GM23338 (cell line): ENCODE measurements around the gene APCDD1L. TPM values are rescaled to one million over a fixed set of nuclear protein-coding genes. Genes with fewer than 3 reads are reported as not detected.

Experiments
- ATAC-seq: fragments of 200-7000 bp; cut with Tn5 transposase; 3 replicates; pipeline ENCODE4 v1.9.1; 2020
- DNase-seq: peaks from one replicate; pipeline ENCODE4 v3.0.0-alpha.2; 2015; ENCODE audit warnings: low spot score
- H2AFZ ChIP-seq: fragments of 200-600 bp; sonication (generic); 2 replicates; pipeline ENCODE4 v1.8.0; 2016; ENCODE audit warnings: antibody characterized with exemption, mild to moderate bottlenecking, moderate library complexity
- H3F3A ChIP-seq: fragments of 200-600 bp; sonication (generic); replicated peaks from 2 replicates; pipeline ENCODE4 v1.8.0; 2017; ENCODE audit warnings: antibody characterized with exemption, mixed run types, low read depth
- H3K27ac ChIP-seq: fragments of 200-600 bp; sonication (generic); 2 replicates; pipeline ENCODE4 v1.6.1; 2016; ENCODE audit warnings: low read depth
- H3K27me3 ChIP-seq: fragments of 200-600 bp; sonication (generic); 2 replicates; pipeline ENCODE4 v1.8.0; 2016; ENCODE audit warnings: mild to moderate bottlenecking, mixed run types, moderate library complexity; ENCODE audit not compliant: insufficient read depth
- H3K36me3 ChIP-seq: fragments of 200-600 bp; sonication (generic); 2 replicates; pipeline ENCODE4 v1.8.0; 2016; ENCODE audit warnings: mild to moderate bottlenecking; ENCODE audit not compliant: insufficient read depth
- H3K4me1 ChIP-seq: fragments of 200-600 bp; sonication (generic); 2 replicates; pipeline ENCODE4 v1.8.0; 2016; ENCODE audit warnings: mild to moderate bottlenecking, moderate library complexity; ENCODE audit not compliant: insufficient read depth
- H3K4me2 ChIP-seq: fragments of 200-600 bp; sonication (generic); 2 replicates; pipeline ENCODE4 v1.7.1; 2017; ENCODE audit warnings: mixed run types
- H3K4me3 ChIP-seq: fragments of 200-600 bp; sonication (generic); 2 replicates; pipeline ENCODE4 v1.6.1; 2016; ENCODE audit warnings: mixed run types
- H3K79me2 ChIP-seq: fragments of 200-600 bp; sonication (generic); replicated peaks from 2 replicates; pipeline ENCODE4 v1.8.0; 2017; ENCODE audit warnings: mild to moderate bottlenecking; ENCODE audit not compliant: insufficient read depth
- H3K9me2 ChIP-seq: fragments of 200-600 bp; sonication (generic); 2 replicates; pipeline ENCODE4 v1.8.0; 2017; ENCODE audit not compliant: insufficient read depth
- H4K20me1 ChIP-seq: fragments of 200-600 bp; sonication (generic); replicated peaks from 2 replicates; pipeline ENCODE4 v1.8.0; 2017; ENCODE audit warnings: mild to moderate bottlenecking; ENCODE audit not compliant: insufficient read depth
- H3K27ac Mint-ChIP-seq: 2 replicates; pipeline ENCODE4 v1.8.0; 2020; ENCODE audit warnings: inconsistent platforms, mild to moderate bottlenecking, moderate library complexity, mixed read lengths
- H3K27me3 Mint-ChIP-seq: 3 replicates; pipeline ENCODE4 v1.8.0; 2022; ENCODE audit warnings: low read depth, mild to moderate bottlenecking, moderate library complexity, mixed read lengths, inconsistent platforms; ENCODE audit not compliant: insufficient read depth, poor library complexity
- H3K36me3 Mint-ChIP-seq: 3 replicates; pipeline ENCODE4 v1.8.0; 2021; ENCODE audit warnings: low read depth, mild to moderate bottlenecking, inconsistent platforms, moderate library complexity, mixed read lengths
- H3K4me1 Mint-ChIP-seq: 3 replicates; pipeline ENCODE4 v1.8.0; 2020; ENCODE audit warnings: mild to moderate bottlenecking, inconsistent platforms, mixed read lengths
- H3K4me3 Mint-ChIP-seq: 3 replicates; pipeline ENCODE4 v1.8.0; 2021; ENCODE audit warnings: moderate library complexity, mild to moderate bottlenecking, inconsistent platforms, mixed read lengths
- H3K9me3 Mint-ChIP-seq: 3 replicates; pipeline ENCODE4 v1.8.0; 2020; ENCODE audit warnings: moderate library complexity, mild to moderate bottlenecking, inconsistent platforms, mixed read lengths
- CREB1 ChIP-seq: fragments of 250-450 bp; sonication (Bioruptor Pico); IDR thresholded peaks from 2 replicates; pipeline ENCODE4 v1.5.0; 2020; ENCODE audit warnings: low read depth, mild to moderate bottlenecking, moderate library complexity
- CTCF ChIP-seq, 2 experiments: fragments of 200-600 bp in 1 of 2; sonication (generic) in 1 of 2; conservative IDR thresholded peaks; 2 replicates each; pipeline versions ENCODE4 v1.5.1 to v1.6.1; 2016 to 2017; ENCODE audit warnings: antibody characterized with exemption in 2 of 2, low read depth in 2 of 2, mild to moderate bottlenecking in 2 of 2, moderate library complexity in 1 of 2
- ETS1 ChIP-seq: IDR thresholded peaks from 2 replicates; pipeline ENCODE4 v1.6.1; 2016; ENCODE audit warnings: antibody characterized with exemption
- EZH2 ChIP-seq: fragments of 200-600 bp; sonication (generic); IDR thresholded peaks from one replicate; pipeline ENCODE4 v1.8.0; 2017; ENCODE audit warnings: antibody characterized with exemption, mild to moderate bottlenecking, low read depth; ENCODE audit not compliant: unreplicated experiment
- EZH2phosphoT487 ChIP-seq: fragments of 200-600 bp; sonication (generic); IDR thresholded peaks from one replicate; pipeline ENCODE4 v1.8.1; 2018; ENCODE audit warnings: antibody characterized with exemption; ENCODE audit not compliant: unreplicated experiment
- JUNB ChIP-seq: IDR thresholded peaks from one replicate; pipeline ENCODE4 v1.6.1; 2016; ENCODE audit warnings: antibody characterized with exemption; ENCODE audit not compliant: unreplicated experiment
- NANOG ChIP-seq: IDR thresholded peaks from 2 replicates; pipeline ENCODE4 v1.6.1; 2016; ENCODE audit warnings: antibody characterized with exemption, borderline replicate concordance
- POLR2AphosphoS5 ChIP-seq: IDR thresholded peaks from 2 replicates; pipeline ENCODE4 v1.6.1; 2016; ENCODE audit warnings: antibody characterized with exemption, low read depth
- STAT1 ChIP-seq: IDR thresholded peaks from one replicate; pipeline ENCODE4 v1.6.1; 2016; ENCODE audit warnings: antibody characterized with exemption; ENCODE audit not compliant: unreplicated experiment
- ZNF114 ChIP-seq: fragments of 250-450 bp; sonication (Bioruptor Pico); IDR thresholded peaks from 2 replicates; pipeline ENCODE4 v1.5.0; 2020; ENCODE audit warnings: mild to moderate bottlenecking, moderate library complexity
- ZNF331 ChIP-seq: fragments of 250-450 bp; sonication (Bioruptor Pico); IDR thresholded peaks from 2 replicates; pipeline ENCODE4 v1.5.0; 2020; ENCODE audit warnings: low read depth, mild to moderate bottlenecking, moderate library complexity
- ZNF462 ChIP-seq: fragments of 250-450 bp; sonication (Bioruptor Pico); IDR thresholded peaks from 2 replicates; pipeline ENCODE4 v1.5.0; 2020; ENCODE audit warnings: mild to moderate bottlenecking, moderate library complexity
- polyA plus RNA-seq: library from polyadenylated mRNA; unstranded; fragments of >200 nt; fragmentation: Nextera tagmentation; extraction: Ambion mirVana; gene quantifications from 2 replicates; pipeline ENCODE4 v1.2.1, GENCODE V29; 2016
- total RNA-seq: library from RNA; depleted of rRNA; stranded (reverse); fragments of >200 nt; shearing (Covaris generic); gene quantifications from 2 replicates; pipeline ENCODE4 v1.2.3, GENCODE V29; 2014
- TF ChIP-seq, protein P1 (sequence below): IDR thresholded peaks from one replicate; pipeline ENCODE4 v1.6.1; 2018; ENCODE audit warnings: antibody characterized with exemption; ENCODE audit not compliant: unreplicated experiment

The APCDD1L gene
- total and polyA plus RNA-seq, 2 experiments from 2014 or later, result 1.8 to 4.6 TPM

DNA sequence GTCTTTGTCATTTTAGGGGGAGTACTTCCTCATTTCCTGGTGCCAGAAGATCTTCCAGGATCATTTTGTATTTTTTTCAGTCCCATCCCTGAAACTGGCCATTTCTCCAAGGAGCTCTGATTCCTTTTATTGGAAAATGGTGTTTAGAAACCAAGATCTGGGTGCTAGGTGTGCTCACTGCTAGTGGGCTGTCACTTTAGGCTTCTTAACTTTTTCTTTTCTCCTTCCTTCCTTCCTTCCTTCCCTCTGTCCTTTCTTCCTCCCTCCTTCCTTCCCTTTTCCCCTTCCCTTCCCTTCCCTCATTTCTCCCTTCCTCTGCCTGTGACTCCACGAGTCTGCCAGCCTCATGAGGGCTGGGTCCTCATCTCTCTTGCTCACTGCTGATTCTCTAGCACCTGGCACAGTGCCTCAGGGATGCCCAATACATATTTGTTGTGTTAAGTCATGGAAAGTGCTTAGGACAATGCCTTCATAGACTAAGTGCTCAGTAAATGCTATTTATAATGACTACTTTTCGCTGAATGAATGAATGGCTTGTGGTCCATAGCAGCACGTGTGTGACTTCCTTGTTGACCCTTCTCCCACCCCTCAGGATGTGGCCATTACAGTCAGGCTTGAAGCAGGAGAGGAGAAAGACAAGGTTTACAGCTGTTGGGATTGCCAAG is 36.9 kb downstream of the APCDD1L start:
- no peak for TF ChIP-seq ZNF331
- no peak for TF ChIP-seq CTCF (conservative IDR thresholded peaks at IDR 0.05; ENCODE audit: low read depth in 2 of 2)
- TF ChIP-seq STAT1, result no peak
- no peak for TF ChIP-seq EZH2
- no peak for TF ChIP-seq POLR2AphosphoS5
- TF ChIP-seq JUNB, result no peak
- no peak for TF ChIP-seq ETS1
- no peak for TF ChIP-seq CREB1 (CRISPR knock-in tag)
- TF ChIP-seq NANOG, result no peak
- TF ChIP-seq, protein P1, sequence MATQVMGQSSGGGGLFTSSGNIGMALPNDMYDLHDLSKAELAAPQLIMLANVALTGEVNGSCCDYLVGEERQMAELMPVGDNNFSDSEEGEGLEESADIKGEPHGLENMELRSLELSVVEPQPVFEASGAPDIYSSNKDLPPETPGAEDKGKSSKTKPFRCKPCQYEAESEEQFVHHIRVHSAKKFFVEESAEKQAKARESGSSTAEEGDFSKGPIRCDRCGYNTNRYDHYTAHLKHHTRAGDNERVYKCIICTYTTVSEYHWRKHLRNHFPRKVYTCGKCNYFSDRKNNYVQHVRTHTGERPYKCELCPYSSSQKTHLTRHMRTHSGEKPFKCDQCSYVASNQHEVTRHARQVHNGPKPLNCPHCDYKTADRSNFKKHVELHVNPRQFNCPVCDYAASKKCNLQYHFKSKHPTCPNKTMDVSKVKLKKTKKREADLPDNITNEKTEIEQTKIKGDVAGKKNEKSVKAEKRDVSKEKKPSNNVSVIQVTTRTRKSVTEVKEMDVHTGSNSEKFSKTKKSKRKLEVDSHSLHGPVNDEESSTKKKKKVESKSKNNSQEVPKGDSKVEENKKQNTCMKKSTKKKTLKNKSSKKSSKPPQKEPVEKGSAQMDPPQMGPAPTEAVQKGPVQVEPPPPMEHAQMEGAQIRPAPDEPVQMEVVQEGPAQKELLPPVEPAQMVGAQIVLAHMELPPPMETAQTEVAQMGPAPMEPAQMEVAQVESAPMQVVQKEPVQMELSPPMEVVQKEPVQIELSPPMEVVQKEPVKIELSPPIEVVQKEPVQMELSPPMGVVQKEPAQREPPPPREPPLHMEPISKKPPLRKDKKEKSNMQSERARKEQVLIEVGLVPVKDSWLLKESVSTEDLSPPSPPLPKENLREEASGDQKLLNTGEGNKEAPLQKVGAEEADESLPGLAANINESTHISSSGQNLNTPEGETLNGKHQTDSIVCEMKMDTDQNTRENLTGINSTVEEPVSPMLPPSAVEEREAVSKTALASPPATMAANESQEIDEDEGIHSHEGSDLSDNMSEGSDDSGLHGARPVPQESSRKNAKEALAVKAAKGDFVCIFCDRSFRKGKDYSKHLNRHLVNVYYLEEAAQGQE, result no peak
- TF ChIP-seq EZH2phosphoT487, result no peak
- TF ChIP-seq ZNF462 (CRISPR knock-in tag), result no peak
- TF ChIP-seq ZNF114, result no peak
- H3K9me2 ChIP-seq, result no peaks in the 10 kb centered on the region; the same call in 1 of the 2 replicates
- no peak overlapping the region for H3K4me2 ChIP-seq
- no peaks in the 10 kb centered on the region for H3K27me3 ChIP-seq
- no peak overlapping the region for H2AFZ ChIP-seq
- no peaks in the 10 kb centered on the region for H3F3A ChIP-seq
- H3K4me1 Mint-ChIP-seq, result peaks cover 4% of the 10 kb centered on the region; the same call in 2 of the 3 replicates
- no peak overlapping the region for H3K27ac ChIP-seq
- no peak overlapping the region for H3K4me3 ChIP-seq
- H3K27me3 Mint-ChIP-seq, result peaks cover 5% of the 10 kb centered on the region
- H3K4me3 Mint-ChIP-seq, result no peak overlapping the region
- peaks cover 16% of the 10 kb centered on the region for H3K36me3 Mint-ChIP-seq
- no peak for DNase-seq
- peaks cover 9% of the 10 kb centered on the region; the same call in 1 of the 2 replicates for H3K36me3 ChIP-seq
- H3K27ac Mint-ChIP-seq, result no peak overlapping the region
- no peak for ATAC-seq
- peaks cover 26% of the 10 kb centered on the region for H3K9me3 Mint-ChIP-seq
- peaks cover 7% of the 10 kb centered on the region; the same call in 1 of the 2 replicates for H3K4me1 ChIP-seq
- H3K79me2 ChIP-seq, result no peaks in the 10 kb centered on the region
- no peaks in the 10 kb centered on the region for H4K20me1 ChIP-seq
